Measurements from ENCODE around the gene CYP4A11. TPM values are rescaled to one million over a fixed set of nuclear protein-coding genes. Genes with fewer than 3 reads are reported as not detected.
"Not testable (repeated sequence)": the region's sequence is repeated elsewhere in the genome, so short reads cannot be mapped to it uniquely, and the experiment has no call there.

Gene CYP4A11
- total RNA-seq, 1 donor from 2014 or later = not detected

- no peak for DNase-seq (ENCODE audit: low read depth)
- Histone ChIP-seq H3K27me3 (ENCODE audit: control insufficient read depth, insufficient read depth, low read length) (no peaks in the 10 kb centered on the region), H3K36me3 (ENCODE audit: control insufficient read depth, insufficient read depth, low read length) (no peaks in the 10 kb centered on the region), H3K4me3 (ENCODE audit: low read depth, low read length) (no peak overlapping the region)
- no peak for FAIRE-seq
- TF ChIP-seq CTCF (IDR thresholded peaks at IDR 0.05; ENCODE audit: insufficient read depth, low read length, severe bottlenecking) = no peak
These were observed 13.9 kb downstream of the CYP4A11 start for GRCh38 chr1:46927249-46927835.

GRCh38 chr1:46910790-46911189 is 30.5 kb downstream of the CYP4A11 start:
- TF ChIP-seq CTCF (IDR thresholded peaks at IDR 0.05; ENCODE audit: insufficient read depth, low read length, severe bottlenecking) = no peak
- H3K4me3 ChIP-seq (ENCODE audit: low read depth, low read length) = no peak overlapping the region
- FAIRE-seq = no peak

GRCh38 chr1:46903481-46903880 is 37.8 kb downstream of the CYP4A11 start:
- H3K36me3 ChIP-seq (ENCODE audit: control insufficient read depth, insufficient read depth, low read length) = no peaks in the 10 kb centered on the region
- FAIRE-seq (no peak), DNase-seq (ENCODE audit: low read depth) (no peak)
- no peak for TF ChIP-seq CTCF (IDR thresholded peaks at IDR 0.05; ENCODE audit: insufficient read depth, low read length, severe bottlenecking)
- H3K27me3 ChIP-seq (ENCODE audit: control insufficient read depth, insufficient read depth, low read length) = no peaks in the 10 kb centered on the region
- no peak overlapping the region for H3K4me3 ChIP-seq (ENCODE audit: low read depth, low read length)

More at GRCh38 chr1:46910790-46911189, 30.5 kb downstream of the CYP4A11 start:
- Histone ChIP-seq H3K27me3 (ENCODE audit: control insufficient read depth, insufficient read depth, low read length) (no peaks in the 10 kb centered on the region), H3K36me3 (ENCODE audit: control insufficient read depth, insufficient read depth, low read length) (no peaks in the 10 kb centered on the region)
- no peak for DNase-seq (ENCODE audit: low read depth)

- no peak for TF ChIP-seq CTCF (IDR thresholded peaks at IDR 0.05; ENCODE audit: insufficient read depth, low read length, severe bottlenecking)
- Histone ChIP-seq H3K36me3 (ENCODE audit: control insufficient read depth, insufficient read depth, low read length) (no peaks in the 10 kb centered on the region), H3K4me3 (ENCODE audit: low read depth, low read length) (no peak overlapping the region), H3K27me3 (ENCODE audit: control insufficient read depth, insufficient read depth, low read length) (no peaks in the 10 kb centered on the region)
- DNase-seq (ENCODE audit: low read depth) (no peak), FAIRE-seq (no peak)
These were observed 40.9 kb downstream of the CYP4A11 start for GRCh38 chr1:46900401-46900800.

GRCh38 chr1:46881656-46882055 is 59.6 kb downstream of the CYP4A11 start:
- not testable (repeated sequence) for H3K27me3 ChIP-seq (ENCODE audit: control insufficient read depth, insufficient read depth, low read length); DNase-seq (ENCODE audit: low read depth); H3K36me3 ChIP-seq (ENCODE audit: control insufficient read depth, insufficient read depth, low read length); FAIRE-seq; H3K4me3 ChIP-seq (ENCODE audit: low read depth, low read length)

Other genes with a start within 250 kb of the CYP4A11 start
- 32.4 and 38.3 TPM in 2 replicates for gene EFCAB14, start 222.4 kb downstream of the CYP4A11 start, total RNA-seq
- 3.6 TPM in 1 of 2 replicates, not detected in the other for gene CYP4B1, start 142.4 kb downstream of the CYP4A11 start, total RNA-seq
- gene CYP4X1, start 82.2 kb upstream of the CYP4A11 start, total RNA-seq = under 0.01 and 0.13 TPM in 2 replicates
- gene CYP4Z1, start 125.8 kb upstream of the CYP4A11 start, total RNA-seq = not detected in 2 replicates
- gene CYP4A22, start 196.0 kb upstream of the CYP4A11 start, total RNA-seq = not detected in 2 replicates
- 0.26 and 1.9 TPM in 2 replicates for gene PDZK1IP1, start 248.6 kb upstream of the CYP4A11 start, total RNA-seq

All from bronchial epithelial cell (primary cell).